ENCODE measurements around the gene GRIN1. TPM values are rescaled to one million over a fixed set of nuclear protein-coding genes. Genes with fewer than 3 reads are reported as not detected.

The GRIN1 gene
- total and polyA plus RNA-seq, 2 donors (not counting 1 experiment from before 2014, with no cell fraction given), result 0.04 TPM; not detected in 1

DNA sequence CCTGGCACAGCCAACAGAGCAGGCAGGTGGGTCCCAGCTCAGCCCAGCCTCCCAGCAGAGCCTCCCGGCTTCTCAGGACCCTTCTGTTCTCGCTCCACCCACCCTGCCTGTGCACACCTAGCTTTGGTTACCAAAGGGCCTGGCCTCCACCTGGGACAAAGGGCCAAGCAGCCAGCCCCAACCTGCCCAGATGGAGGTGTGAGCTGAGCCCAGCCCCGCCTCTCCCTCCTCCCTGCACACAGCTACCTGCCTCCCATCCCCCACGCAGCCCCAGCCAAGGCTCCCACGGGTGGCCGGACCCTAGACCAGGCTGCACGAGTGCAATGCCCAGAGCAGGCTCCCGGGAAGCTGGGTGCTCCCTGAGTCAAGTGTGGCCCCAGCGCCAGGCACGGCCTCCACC, 56.0 kb downstream of the GRIN1 start:
- Mint-ChIP-seq H3K4me3 (no peak overlapping the region), H3K4me1 (peaks cover 8% of the 10 kb centered on the region), H3K9me3 (ENCODE audit: insufficient read depth) (no peaks in the 10 kb centered on the region), H3K27me3 (no peaks in the 10 kb centered on the region), H3K27ac (no peak overlapping the region)
- H3K9ac ChIP-seq (ENCODE audit: low read length), result no peak overlapping the region
- ATAC-seq (ENCODE audit: low read depth), result no peak
- CTCF ChIA-PET, result no interaction called here
- H3K79me2 ChIP-seq (ENCODE audit: control insufficient read depth, insufficient read depth, low read length), result peaks cover 90% of the 10 kb centered on the region
- WGBS (ENCODE audit: insufficient coverage), result 94% methylated on average over 10 of the region's 10 CpGs
- POLR2A ChIA-PET, result no interaction called here
- TF ChIP-seq, protein P1, sequence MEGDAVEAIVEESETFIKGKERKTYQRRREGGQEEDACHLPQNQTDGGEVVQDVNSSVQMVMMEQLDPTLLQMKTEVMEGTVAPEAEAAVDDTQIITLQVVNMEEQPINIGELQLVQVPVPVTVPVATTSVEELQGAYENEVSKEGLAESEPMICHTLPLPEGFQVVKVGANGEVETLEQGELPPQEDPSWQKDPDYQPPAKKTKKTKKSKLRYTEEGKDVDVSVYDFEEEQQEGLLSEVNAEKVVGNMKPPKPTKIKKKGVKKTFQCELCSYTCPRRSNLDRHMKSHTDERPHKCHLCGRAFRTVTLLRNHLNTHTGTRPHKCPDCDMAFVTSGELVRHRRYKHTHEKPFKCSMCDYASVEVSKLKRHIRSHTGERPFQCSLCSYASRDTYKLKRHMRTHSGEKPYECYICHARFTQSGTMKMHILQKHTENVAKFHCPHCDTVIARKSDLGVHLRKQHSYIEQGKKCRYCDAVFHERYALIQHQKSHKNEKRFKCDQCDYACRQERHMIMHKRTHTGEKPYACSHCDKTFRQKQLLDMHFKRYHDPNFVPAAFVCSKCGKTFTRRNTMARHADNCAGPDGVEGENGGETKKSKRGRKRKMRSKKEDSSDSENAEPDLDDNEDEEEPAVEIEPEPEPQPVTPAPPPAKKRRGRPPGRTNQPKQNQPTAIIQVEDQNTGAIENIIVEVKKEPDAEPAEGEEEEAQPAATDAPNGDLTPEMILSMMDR (IDR thresholded peaks at IDR 0.05), result no peak
- no peak for TF ChIP-seq EZH2 (IDR thresholded peaks at IDR 0.05; ENCODE audit: borderline replicate concordance, insufficient read depth, low read depth, low read length, poor library complexity, severe bottlenecking)
- peaks cover 10 to 16% of the 10 kb centered on the region in 2 donors for H3K4me1 ChIP-seq (ENCODE audit: control insufficient read depth in 2 of 2, insufficient read depth in 2 of 2, low read length in 2 of 2)
- peaks cover 0 to 14% of the 10 kb centered on the region in 2 experiments for H3K36me3 ChIP-seq (replicated peaks in 1 of 2; ENCODE audit: control extremely low read depth in 1 of 2, control insufficient read depth in 1 of 2, extremely low read depth in 1 of 2, insufficient read depth in 2 of 2, low read length in 1 of 2)
- intact Hi-C loops (cut with micrococcal nuclease), result no loop called here
- H3K4me2 ChIP-seq (replicated peaks; ENCODE audit: low read depth, low read length, poor library complexity, severe bottlenecking), result no peak overlapping the region
- no peak for DNase-seq
- no peak overlapping the region for H2AFZ ChIP-seq (ENCODE audit: insufficient read depth, low read depth, low read length, poor library complexity, severe bottlenecking)
- H3K4me3 ChIP-seq (ENCODE audit: control extremely low read depth in 1 of 5, extremely low read depth in 1 of 5, insufficient read depth in 1 of 5, low read depth in 2 of 5, low read length in 4 of 5), result no peak overlapping the region
- no peak overlapping the region for H3K27ac ChIP-seq (ENCODE audit: low read length in 2 of 2)
- H3K27me3 ChIP-seq (replicated peaks in 1 of 4; ENCODE audit: control extremely low read depth in 1 of 4, control insufficient read depth in 3 of 4, insufficient read depth in 4 of 4, low read length in 3 of 4), result peaks cover 0 to 6% (median 0%) of the 10 kb centered on the region in 4 experiments
- H3K9me3 ChIP-seq (ENCODE audit: control extremely low read depth in 1 of 3, control insufficient read depth in 2 of 3, insufficient read depth in 1 of 3, low read length in 2 of 3), result no peaks in the 10 kb centered on the region
- peaks cover 50% of the 10 kb centered on the region for H4K20me1 ChIP-seq (ENCODE audit: control insufficient read depth, insufficient read depth, low read length, poor library complexity, severe bottlenecking)

GRCh38 chr9:137195525-137196220, 56.7 kb downstream of the GRIN1 start:
- H3K36me3 ChIP-seq (replicated peaks in 1 of 2; ENCODE audit: control extremely low read depth in 1 of 2, control insufficient read depth in 1 of 2, extremely low read depth in 1 of 2, insufficient read depth in 2 of 2, low read length in 1 of 2), result peaks cover 0 to 8% of the 10 kb centered on the region in 2 experiments
- peaks cover 42% of the 10 kb centered on the region for H4K20me1 ChIP-seq (ENCODE audit: control insufficient read depth, insufficient read depth, low read length, poor library complexity, severe bottlenecking)
- peaks cover 82% of the 10 kb centered on the region for H3K79me2 ChIP-seq (ENCODE audit: control insufficient read depth, insufficient read depth, low read length)
- H3K4me1 ChIP-seq (ENCODE audit: control insufficient read depth in 2 of 2, insufficient read depth in 2 of 2, low read length in 2 of 2), result peaks cover 8 to 9% of the 10 kb centered on the region in 2 donors
- ChIA-PET POLR2A (interaction anchor here (0.7 kb wide), 1 partner anchor 12 kb away, joined by 3 read pairs; no protein-coding TSS in a partner anchor), CTCF (no interaction called here)
- ATAC-seq (ENCODE audit: low read depth), result no peak
- no peaks in the 10 kb centered on the region for H3K27me3 Mint-ChIP-seq
- no peaks in the 10 kb centered on the region for H3K9me3 ChIP-seq (ENCODE audit: control extremely low read depth in 1 of 3, control insufficient read depth in 2 of 3, insufficient read depth in 1 of 3, low read length in 2 of 3)
- intact Hi-C loops (cut with micrococcal nuclease), result no loop called here
- TF ChIP-seq, protein P1 (IDR thresholded peaks at IDR 0.05), result no peak
- no peak for TF ChIP-seq EZH2 (IDR thresholded peaks at IDR 0.05; ENCODE audit: borderline replicate concordance, insufficient read depth, low read depth, low read length, poor library complexity, severe bottlenecking)
- H3K27ac Mint-ChIP-seq, result no peak overlapping the region
- H3K4me3 Mint-ChIP-seq, result no peak overlapping the region
- H3K9me3 Mint-ChIP-seq (ENCODE audit: insufficient read depth), result no peaks in the 10 kb centered on the region
- H3K4me3 ChIP-seq (ENCODE audit: control extremely low read depth in 1 of 5, extremely low read depth in 1 of 5, insufficient read depth in 1 of 5, low read depth in 2 of 5, low read length in 4 of 5), result no peak overlapping the region
- no peak overlapping the region for H3K4me2 ChIP-seq (replicated peaks; ENCODE audit: low read depth, low read length, poor library complexity, severe bottlenecking)
- 95% methylated on average over 21 of the region's 21 CpGs for WGBS (ENCODE audit: insufficient coverage)
- no peak for DNase-seq
- peaks cover 6% of the 10 kb centered on the region for H3K4me1 Mint-ChIP-seq
- H3K27ac ChIP-seq (ENCODE audit: low read length in 2 of 2), result no peak overlapping the region
- no peak overlapping the region for H3K9ac ChIP-seq (ENCODE audit: low read length)
- H2AFZ ChIP-seq (ENCODE audit: insufficient read depth, low read depth, low read length, poor library complexity, severe bottlenecking), result no peak overlapping the region
- H3K27me3 ChIP-seq (replicated peaks in 1 of 4; ENCODE audit: control extremely low read depth in 1 of 4, control insufficient read depth in 3 of 4, insufficient read depth in 4 of 4, low read length in 3 of 4), result peaks cover 0 to 6% (median 0%) of the 10 kb centered on the region in 4 experiments
